ENCODE results near the gene GOT1.
A peak's percentile ranks its signal among the peaks of the same experiment; 100 is the strongest.

The GOT1 gene

GRCh38 chr10:99393036-99393435 lies 37.4 kb downstream of the GOT1 start:
- TF ChIP-seq CTCF (conservative IDR thresholded peaks at IDR 0.05; ENCODE audit: low read depth) = no peak
- ChIA-PET POLR2A (ENCODE audit: low non-redundant PET) (interaction anchor here (0.7 to 0.8 kb wide), 2 partner anchors 37 to 38 kb away, joined by 3 to 4 read pairs; partner anchors contain the start of gene GOT1), CTCF (interaction anchor here (0.9 to 1.4 kb wide), 3 partner anchors 10 to 947 kb away, joined by 3 to 5 read pairs (median 4); no protein-coding TSS in a partner anchor)
- DNase-seq (ENCODE audit: low spot score) = peak; percentile 25
- no peak overlapping the region for H3K27ac ChIP-seq

GRCh38 chr10:99391346-99391745 lies 39.1 kb downstream of the GOT1 start:
- TF ChIP-seq CTCF (conservative IDR thresholded peaks at IDR 0.05; ENCODE audit: low read depth) = no peak
- no peak for DNase-seq (ENCODE audit: low spot score)
- ChIA-PET CTCF (interaction anchor here (0.8 to 1.6 kb wide), 6 partner anchors 9 to 220 kb away, joined by 3 to 6 read pairs (median 4); no protein-coding TSS in a partner anchor), POLR2A (ENCODE audit: low non-redundant PET) (no interaction called here)
- H3K27ac ChIP-seq = no peak overlapping the region

- TF ChIP-seq CTCF (conservative IDR thresholded peaks at IDR 0.05; ENCODE audit: low read depth) = no peak
- no peak overlapping the region for H3K27ac ChIP-seq
- CTCF ChIA-PET = no interaction called here
- POLR2A ChIA-PET (ENCODE audit: low non-redundant PET) = no interaction called here
- no peak for DNase-seq (ENCODE audit: low spot score)
Observed at GRCh38 chr10:99389729-99390480, 40.5 kb downstream of the GOT1 start.

GRCh38 chr10:99387541-99387940 lies 42.9 kb downstream of the GOT1 start:
- no peak overlapping the region for H3K27ac ChIP-seq
- no peak for TF ChIP-seq CTCF (conservative IDR thresholded peaks at IDR 0.05; ENCODE audit: low read depth)
- DNase-seq (ENCODE audit: low spot score) = no peak
- ChIA-PET POLR2A (ENCODE audit: low non-redundant PET) (interaction anchor here (0.6 kb wide), 1 partner anchor 1148 kb away, joined by 3 read pairs; the partner anchor contains the start of gene HIF1AN), CTCF (no interaction called here)

- TF ChIP-seq CTCF (conservative IDR thresholded peaks at IDR 0.05; ENCODE audit: low read depth) = no peak
- ChIA-PET CTCF (no interaction called here), POLR2A (ENCODE audit: low non-redundant PET) (interaction anchor here (0.6 kb wide), 1 partner anchor 1148 kb away, joined by 3 read pairs; the partner anchor contains the start of gene HIF1AN)
- no peak for DNase-seq (ENCODE audit: low spot score)
- H3K27ac ChIP-seq = no peak overlapping the region
Observed at GRCh38 chr10:99387071-99387470, 43.4 kb downstream of the GOT1 start.

GRCh38 chr10:99382176-99382575 lies 48.2 kb downstream of the GOT1 start:
- ChIA-PET POLR2A (ENCODE audit: low non-redundant PET) (no interaction called here), CTCF (interaction anchor here (1.6 kb wide), 1 partner anchor 10 kb away, joined by 4 read pairs; no protein-coding TSS in a partner anchor)
- no peak for TF ChIP-seq CTCF (conservative IDR thresholded peaks at IDR 0.05; ENCODE audit: low read depth)
- no peak overlapping the region for H3K27ac ChIP-seq
- no peak for DNase-seq (ENCODE audit: low spot score)
